Hepatocyte (in vitro differentiated cells): ENCODE data around the gene NIPSNAP2.

ENCODE experiments used
- CTCF ChIP-seq: fragments of 200-600 bp; sonication (generic); IDR thresholded peaks from 2 replicates; pipeline ENCODE4 v1.5.1; 2016; ENCODE audit warnings: antibody characterized with exemption, mild to moderate bottlenecking; ENCODE audit not compliant: poor library complexity
- EZH2 ChIP-seq: fragments of 200-600 bp; sonication (generic); IDR thresholded peaks from 2 replicates; pipeline ENCODE4 v1.6.1; 2016; ENCODE audit warnings: antibody characterized with exemption, mild to moderate bottlenecking, borderline replicate concordance

DNA sequence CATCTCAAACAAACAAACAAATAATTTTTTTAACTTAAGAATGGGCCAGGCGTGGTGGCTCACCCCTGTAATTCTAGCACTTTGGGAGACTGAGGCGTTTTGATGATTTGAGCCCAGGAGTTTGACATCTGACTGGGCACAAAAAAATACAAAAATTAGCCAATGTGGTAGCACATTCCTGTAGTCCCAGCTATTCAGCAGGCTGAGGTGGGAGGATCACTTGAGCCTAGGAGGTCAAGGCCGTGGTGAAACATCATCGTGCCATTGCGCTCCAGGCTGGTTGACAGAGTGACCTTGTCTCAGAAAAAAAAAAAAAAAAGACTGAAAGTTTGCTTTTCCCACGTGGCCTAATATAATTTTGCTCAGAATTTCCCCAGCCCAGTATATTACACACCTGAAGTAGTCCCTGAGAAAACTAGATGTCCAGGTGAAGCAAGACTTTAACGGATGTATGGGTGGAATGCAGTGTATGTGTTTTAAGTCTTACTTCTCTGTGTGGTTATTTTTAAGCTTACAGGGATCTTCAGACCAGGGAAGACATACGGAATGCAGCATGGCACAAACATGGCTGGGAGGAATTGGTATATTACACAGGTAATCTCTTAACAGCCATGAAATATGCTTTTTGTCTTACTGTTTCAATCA is 32.6 kb downstream of the NIPSNAP2 start:
- TF ChIP-seq CTCF (no peak), EZH2 (no peak)
